Stimulated activated CD4-positive, alpha-beta T cell treated with anti-CD3 and anti-CD28 coated beads, Interleukin-15, amount 100 ng/mL, for 1 hour (primary cell): Measurements from ENCODE around the gene NUTM2G.
"Not testable (repeated sequence)": the region's sequence is repeated elsewhere in the genome, so short reads cannot be mapped to it uniquely, and the experiment has no call there.

ENCODE experiments used
- DNase-seq, 2 donors: peaks; one replicate each; pipeline ENCODE4 v3.0.0-alpha.2; 2020; ENCODE audit warnings: low read depth in 1 of 2, low spot score in 1 of 2

Gene NUTM2G

GRCh38 chr9:96928543-96928942, at the start of gene NUTM2G:
TSS of gene NUTM2G (plus strand) at chr9:96928843. CDS start at chr9:96929025, 182 bp downstream.
- not testable (repeated sequence) for DNase-seq

- DNase-seq: no peak
Measured at GRCh38 chr9:96883922-96884321, 44.7 kb upstream of the NUTM2G start.

- DNase-seq: no peak
Measured at GRCh38 chr9:96884443-96884842, 44.2 kb upstream of the NUTM2G start.

- no peak for DNase-seq
Measured at GRCh38 chr9:96885424-96885823, 43.2 kb upstream of the NUTM2G start.

- DNase-seq: no peak
Measured at GRCh38 chr9:96888591-96888990, 40.1 kb upstream of the NUTM2G start.

- no peak for DNase-seq
Measured at GRCh38 chr9:96892131-96892530, 36.5 kb upstream of the NUTM2G start.

GRCh38 chr9:96900010-96900409, 28.6 kb upstream of the NUTM2G start:
- not testable (repeated sequence) for DNase-seq

GRCh38 chr9:96904947-96905722, 23.5 kb upstream of the NUTM2G start:
- not testable (repeated sequence) for DNase-seq

- DNase-seq: not testable (repeated sequence)
Measured at GRCh38 chr9:96908479-96908878, 20.2 kb upstream of the NUTM2G start.

- not testable (repeated sequence) for DNase-seq
Measured at GRCh38 chr9:96915539-96915938, 13.1 kb upstream of the NUTM2G start.

GRCh38 chr9:96916531-96916930, 12.1 kb upstream of the NUTM2G start:
- not testable (repeated sequence) for DNase-seq

- DNase-seq: not testable (repeated sequence)
Measured at GRCh38 chr9:96918550-96918949, 10.1 kb upstream of the NUTM2G start.

- DNase-seq: not testable (repeated sequence)
Measured at GRCh38 chr9:96920803-96921202, 7.8 kb upstream of the NUTM2G start.

GRCh38 chr9:96925587-96925986, 3.1 kb upstream of the NUTM2G start:
- not testable (repeated sequence) for DNase-seq

GRCh38 chr9:96931665-96932064, 3.0 kb downstream of the NUTM2G start:
- DNase-seq: not testable (repeated sequence)

- not testable (repeated sequence) for DNase-seq
Measured at GRCh38 chr9:96934097-96934496, 5.5 kb downstream of the NUTM2G start.

- not testable (repeated sequence) for DNase-seq
Measured at GRCh38 chr9:96934706-96935105, 6.1 kb downstream of the NUTM2G start.

GRCh38 chr9:96935401-96935800, 6.8 kb downstream of the NUTM2G start:
- not testable (repeated sequence) for DNase-seq

- DNase-seq: not testable (repeated sequence)
Measured at GRCh38 chr9:96937442-96937841, 8.8 kb downstream of the NUTM2G start.

GRCh38 chr9:96938957-96939665, 10.5 kb downstream of the NUTM2G start:
- DNase-seq: not testable (repeated sequence)

GRCh38 chr9:96940982-96941381, 12.3 kb downstream of the NUTM2G start:
- DNase-seq: not testable (repeated sequence)

- DNase-seq: not testable (repeated sequence)
Measured at GRCh38 chr9:96941628-96942027, 13.0 kb downstream of the NUTM2G start.
